ENCODE results near the gene CD37. TPM values are rescaled to one million over a fixed set of nuclear protein-coding genes. Genes with fewer than 3 reads are reported as not detected.

CD37 gene
- total and polyA plus RNA-seq, 10 of the 15 experiments (the other 5 are each of a cell fraction or from before 2014, with no cell fraction given), result 34.1 to 359 (median 108) TPM

GRCh38 chr19:49333811-49334288 lies 1.4 kb upstream of the CD37 start:
- ChIA-PET SMC1A (ENCODE audit: uncharacterized antibody, unreplicated experiment) (interaction anchor here (1.4 to 2.0 kb wide), 6 partner anchors 8 to 117 kb away, joined by 3 to 8 read pairs (median 4); partner anchors contain the start of genes PIH1D1 and SLC6A16), CTCF (interaction anchor here (0.5 to 1.5 kb wide), 6 partner anchors 12 to 154 kb away, joined by 3 to 4 read pairs (median 3); partner anchors contain the start of gene RPL13A), POLR2A (interaction anchor here (0.6 to 3.5 kb wide), 10 partner anchors 7 to 354 kb away, joined by 3 to 24 read pairs (median 3); partner anchors contain the start of genes PIH1D1 and RRAS), RAD21 (ENCODE audit: unreplicated experiment) (interaction anchor here (1.0 to 1.8 kb wide), 5 partner anchors 9 to 136 kb away, joined by 3 to 5 read pairs (median 4); partner anchors contain the start of gene ALDH16A1)
- DNase-seq (ENCODE audit: low read depth, low spot score) (peak; percentile 84), FAIRE-seq (peak; percentile 69), ATAC-seq (peak; percentile 77)
- peak overlapping the region; percentile 99 for H3K4me2 ChIP-seq (ENCODE audit: control insufficient read depth, insufficient read depth)
- H4K20me1 ChIP-seq (ENCODE audit: control insufficient read depth, insufficient read depth), result no peaks in the 10 kb centered on the region
- in situ Hi-C loops (cut with MboI) (no loop called here), intact Hi-C loops (cut with micrococcal nuclease; ENCODE audit: unreplicated experiment) (loop anchor here (5.0 kb wide), 2 partner anchors 118 to 138 kb away; partner anchors contain the start of genes ALDH16A1, FLT3LG and PIH1D1)
- no peaks in the 10 kb centered on the region for H3K36me3 ChIP-seq (ENCODE audit: control insufficient read depth in 2 of 2, insufficient read depth in 2 of 2, low read length in 1 of 2)
- no TSS peak for BruUV-seq (replicated peaks)
- H3K27me3 ChIP-seq (replicated peaks in 1 of 2; ENCODE audit: control insufficient read depth in 2 of 2, insufficient read depth in 2 of 2, low read length in 1 of 2), result no peaks in the 10 kb centered on the region
- H3K79me2 ChIP-seq (ENCODE audit: control insufficient read depth, insufficient read depth, low read length), result peaks cover 43% of the 10 kb centered on the region
- WGBS (ENCODE audit: insufficient coverage, insufficient replicate concordance, low lambda C conversion rate, missing lambda C conversion rate), result 0% methylated on average over 8 of the region's 8 CpGs
- peak overlapping the region; percentile 11; the same call in 1 of the 2 replicates for H2AFZ ChIP-seq (ENCODE audit: control insufficient read depth, low read depth, low read length)
- no peaks in the 10 kb centered on the region for H3K9me3 ChIP-seq (replicated peaks; ENCODE audit: control insufficient read depth, insufficient read depth, low read length)
- peaks cover 64% of the 10 kb centered on the region for H3K4me1 ChIP-seq (ENCODE audit: control insufficient read depth, insufficient read depth, low read length)
- peak overlapping the region; percentile 39 for H3K4me3 ChIP-seq
- peak overlapping the region; percentile 61 for H3K9ac ChIP-seq (ENCODE audit: control insufficient read depth, insufficient read depth, low read length)
- peak overlapping the region; percentile 98 for H3K27ac ChIP-seq (ENCODE audit: control insufficient read depth, insufficient read depth)
- 0 out of 2 replicates have a peak, but pooled peaks have one; percentile 69 for TF ChIP-seq SMAD5 (IDR thresholded peaks at IDR 0.05; ENCODE audit: low read depth)
- peak; percentile 90 for TF ChIP-seq NBN (IDR thresholded peaks at IDR 0.05)
- TF ChIP-seq YY1 (IDR thresholded peaks at IDR 0.05; ENCODE audit: low read depth, low read length), result no peak
- TF ChIP-seq BHLHE40 (IDR thresholded peaks at IDR 0.05; ENCODE audit: borderline replicate concordance in 1 of 2, low read depth in 2 of 2, low read length in 1 of 2), result peak; percentile 51 to 84; a peak in 3 of 4 replicates
- no peak for TF ChIP-seq TARDBP (IDR thresholded peaks at IDR 0.05; ENCODE audit: borderline replicate concordance)
- 0 out of 4 replicates have a peak, but pooled peaks of 1 of the 2 experiments have one; percentile 41 for TF ChIP-seq SRF (IDR thresholded peaks at IDR 0.05; ENCODE audit: low read depth in 2 of 2, low read length in 2 of 2)
- 0 out of 2 replicates have a peak, but pooled peaks have one; percentile 50 for TF ChIP-seq HDGF (IDR thresholded peaks at IDR 0.05)
- TF ChIP-seq ESRRA (IDR thresholded peaks at IDR 0.05; ENCODE audit: low read length), result no peak
- peak; percentile 89; the same call in 1 of the 2 replicates for TF ChIP-seq SMARCA5 (IDR thresholded peaks at IDR 0.05)
- TF ChIP-seq ZNF622 (IDR thresholded peaks at IDR 0.05), result no peak
- peak; percentile 46; the same call in 1 of the 3 replicates for TF ChIP-seq POU2F2 (IDR thresholded peaks at IDR 0.05; ENCODE audit: borderline replicate concordance, low read depth, low read length)
- peak; percentile 94 for TF ChIP-seq SPI1 (IDR thresholded peaks at IDR 0.05; ENCODE audit: borderline replicate concordance, insufficient read depth, low read depth, low read length)
- TF ChIP-seq IKZF2 (IDR thresholded peaks at IDR 0.05), result peak; percentile 90 to 95
- no peak for TF ChIP-seq SKIL (IDR thresholded peaks at IDR 0.05; ENCODE audit: low read depth, poor library complexity, severe bottlenecking)
- peak; percentile 51; the same call in 1 of the 2 replicates for TF ChIP-seq NR2F1 (conservative IDR thresholded peaks at IDR 0.05)
- no peak for TF ChIP-seq SMC3 (IDR thresholded peaks at IDR 0.05; ENCODE audit: borderline replicate concordance, low read length)
- no peak for TF ChIP-seq YBX1 (IDR thresholded peaks at IDR 0.05)
- TF ChIP-seq CREM (IDR thresholded peaks at IDR 0.05; ENCODE audit: low read depth), result peak; percentile 47; the same call in 1 of the 2 replicates
- peak; percentile 71; the same call in 1 of the 2 replicates for TF ChIP-seq MLLT1 (IDR thresholded peaks at IDR 0.05)
- no peak for TF ChIP-seq CHD4 (IDR thresholded peaks at IDR 0.05)

Data from GM12878 (cell line).